ENCODE results near the gene HLA-DOA. TPM values are rescaled to one million over a fixed set of nuclear protein-coding genes. Genes with fewer than 3 reads are reported as not detected.

Gene HLA-DOA
- 1 to 10 TPM; 1.2 to 4.3 (median 3.6) TPM for total RNA-seq
- 113 TPM for total RNA-seq (2013)

DNA sequence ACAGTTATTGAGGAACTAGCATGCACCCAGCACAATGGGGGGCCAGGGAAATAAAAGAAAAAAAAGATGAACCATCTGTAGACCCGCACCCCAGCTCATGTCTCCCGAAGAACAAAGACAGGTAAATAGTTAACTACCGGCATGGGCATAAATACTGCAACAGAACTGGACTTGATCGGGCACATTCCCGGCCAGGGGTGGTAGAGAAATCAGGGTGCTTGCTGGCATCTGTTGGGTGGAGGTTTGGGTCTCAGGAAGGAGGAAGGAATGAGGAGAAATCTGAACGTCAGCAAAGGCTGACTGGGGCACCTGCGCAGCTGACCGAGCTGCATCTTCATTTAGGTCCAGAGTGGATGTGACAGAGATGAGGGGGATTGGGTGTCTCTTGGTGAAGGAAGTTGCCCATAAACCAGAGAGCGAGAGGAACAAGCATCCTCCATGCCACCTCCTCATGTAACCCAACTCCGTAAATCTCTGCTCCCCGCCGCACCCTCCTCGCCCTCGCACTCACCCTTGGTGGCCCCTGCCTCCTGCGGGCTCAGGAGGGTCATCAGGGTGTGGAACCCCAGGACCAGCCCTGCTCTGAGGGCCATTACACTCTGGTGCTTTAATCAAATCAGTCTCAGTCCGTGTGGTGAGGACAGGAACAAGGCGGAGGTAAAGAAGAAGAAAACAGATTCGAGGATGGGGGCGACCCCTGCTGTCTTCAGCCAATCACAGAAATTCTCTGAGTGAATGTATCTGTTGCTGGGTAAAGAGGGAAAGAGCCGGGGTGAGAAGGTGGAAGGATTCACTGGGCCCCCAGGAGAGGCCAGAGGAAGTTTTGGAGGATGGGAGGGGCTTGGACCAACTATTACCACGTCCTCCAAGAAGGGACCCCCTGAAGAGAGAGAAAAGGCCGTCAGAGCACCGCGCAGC, at the start of gene HLA-DOA:
Gene HLA-DOA (minus strand): TSS at position 648 of the 918 bp plus-strand sequence.
- intact Hi-C loops (cut with micrococcal nuclease) = no loop called here
- Mint-ChIP-seq H3K27me3 (ENCODE audit: low read depth in 2 of 2) (peaks cover 19 to 25% of the 10 kb centered on the region in 2 donors), H3K36me3 (no peaks in the 10 kb centered on the region), H3K4me1 (peaks cover 11% of the 10 kb centered on the region in 2 donors), H3K4me3 (peak within 1 kb of the TSS; percentile 61), H3K9me3 (no peaks in the 10 kb centered on the region), H3K27ac (peak within 1 kb of the TSS in 1 of 2 donors; percentile 55)
- 15% methylated on average over 21 of the region's 24 CpGs for WGBS (ENCODE audit: insufficient coverage)
- ATAC-seq (peak; percentile 88 to 96 (median 92)), DNase-seq (peak in 1 of 2 donors; percentile 75)
- Histone ChIP-seq H3K27ac (ENCODE audit: low read length) (peak within 1 kb of the TSS; percentile 81), H3K9me3 (ENCODE audit: control insufficient read depth, insufficient read depth, low read length) (no peaks in the 10 kb centered on the region), H3K4me3 (ENCODE audit: low read length) (peak within 1 kb of the TSS; percentile 75), H3K36me3 (ENCODE audit: control insufficient read depth, insufficient read depth, low read length) (no peaks in the 10 kb centered on the region), H3K27me3 (ENCODE audit: control insufficient read depth, insufficient read depth, low read length) (no peaks in the 10 kb centered on the region), H3K4me1 (ENCODE audit: control insufficient read depth, insufficient read depth, low read length) (peaks cover 13% of the 10 kb centered on the region)
- no peak for TF ChIP-seq CTCF (IDR thresholded peaks at IDR 0.05)

- peaks cover 0 to 6% of the 10 kb centered on the region in 2 donors for H3K27me3 Mint-ChIP-seq (ENCODE audit: low read depth in 2 of 2)
- no peaks in the 10 kb centered on the region for H3K4me1 ChIP-seq (ENCODE audit: control insufficient read depth, insufficient read depth, low read length)
- no peak overlapping the region for H3K4me3 ChIP-seq (ENCODE audit: low read length)
- H3K9me3 Mint-ChIP-seq = no peaks in the 10 kb centered on the region
- TF ChIP-seq CTCF (IDR thresholded peaks at IDR 0.05) = no peak
- H3K9me3 ChIP-seq (ENCODE audit: control insufficient read depth, insufficient read depth, low read length) = no peaks in the 10 kb centered on the region
- 58% methylated on average over 3 of the region's 6 CpGs for WGBS (ENCODE audit: insufficient coverage)
- intact Hi-C loops (cut with micrococcal nuclease) = no loop called here
- no peak for DNase-seq
- H3K27ac ChIP-seq (ENCODE audit: low read length) = peak overlapping the region; percentile 86
- H3K4me1 Mint-ChIP-seq = peaks cover 0 to 22% of the 10 kb centered on the region in 2 donors
- peaks cover 3% of the 10 kb centered on the region for H3K27me3 ChIP-seq (ENCODE audit: control insufficient read depth, insufficient read depth, low read length)
- no peaks in the 10 kb centered on the region for H3K36me3 ChIP-seq (ENCODE audit: control insufficient read depth, insufficient read depth, low read length)
- peak in 2 of 3 donors; percentile 63 to 78 for ATAC-seq
- H3K4me3 Mint-ChIP-seq = no peak overlapping the region
- peak overlapping the region in 1 of 2 donors; percentile 9 for H3K27ac Mint-ChIP-seq
- H3K36me3 Mint-ChIP-seq = no peaks in the 10 kb centered on the region
These were observed 48.1 kb upstream of the HLA-DOA start for GRCh38 chr6:33057222-33058150.

DNA sequence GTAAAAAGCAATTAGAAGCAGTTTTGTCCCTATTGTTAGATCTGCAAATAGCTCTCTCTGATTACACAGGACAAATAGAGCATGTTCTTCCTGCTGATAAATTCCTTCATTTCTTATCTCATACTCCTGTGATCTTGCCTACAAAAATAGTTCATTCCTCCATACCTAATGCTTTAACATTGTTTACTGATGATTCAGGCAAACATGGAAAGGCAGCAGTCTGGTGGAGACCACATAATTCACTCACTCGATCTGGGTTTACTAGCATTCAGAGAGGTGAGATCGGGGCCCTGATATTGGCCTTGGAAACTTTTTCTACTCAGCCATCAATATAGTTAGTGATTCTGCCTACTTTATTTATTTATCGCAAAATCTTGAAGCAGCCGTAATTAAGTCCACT, 43.8 kb upstream of the HLA-DOA start:
- H3K36me3 ChIP-seq (ENCODE audit: control insufficient read depth, insufficient read depth, low read length) = no peaks in the 10 kb centered on the region
- H3K27ac ChIP-seq (ENCODE audit: low read length) = no peak overlapping the region
- no peaks in the 10 kb centered on the region for H3K9me3 ChIP-seq (ENCODE audit: control insufficient read depth, insufficient read depth, low read length)
- WGBS (ENCODE audit: insufficient coverage) = 85% methylated on average over 4 of the region's 4 CpGs
- no peaks in the 10 kb centered on the region for H3K9me3 Mint-ChIP-seq
- H3K4me1 ChIP-seq (ENCODE audit: control insufficient read depth, insufficient read depth, low read length) = no peaks in the 10 kb centered on the region
- DNase-seq (no peak), ATAC-seq (no peak)
- H3K27me3 ChIP-seq (ENCODE audit: control insufficient read depth, insufficient read depth, low read length) = peaks cover 3% of the 10 kb centered on the region
- H3K4me1 Mint-ChIP-seq = peaks cover 0 to 16% of the 10 kb centered on the region in 2 donors
- H3K4me3 ChIP-seq (ENCODE audit: low read length) = no peak overlapping the region
- no peak overlapping the region for H3K4me3 Mint-ChIP-seq
- H3K27ac Mint-ChIP-seq = no peak overlapping the region
- no peak for TF ChIP-seq CTCF (IDR thresholded peaks at IDR 0.05)
- peaks cover 13 to 17% of the 10 kb centered on the region in 2 donors for H3K27me3 Mint-ChIP-seq (ENCODE audit: low read depth in 2 of 2)
- no peaks in the 10 kb centered on the region for H3K36me3 Mint-ChIP-seq
- intact Hi-C loops (cut with micrococcal nuclease) = no loop called here
